Fibroblast of mammary gland (primary cell): ENCODE results near the gene PRR12.

ENCODE experiments used
- DNase-seq: peaks from one replicate; pipeline ENCODE4 v3.0.0-alpha.2; 2010; ENCODE audit warnings: low read depth
- H3K4me3 ChIP-seq: 2 replicates; pipeline ENCODE4 v1.5.1; 2011; ENCODE audit warnings: low read depth, mild to moderate bottlenecking, low read length, moderate library complexity; ENCODE audit not compliant: control insufficient read depth
- CTCF ChIP-seq: conservative IDR thresholded peaks from 2 replicates; pipeline ENCODE4 v1.5.1; 2011; ENCODE audit warnings: low read depth, low read length, inconsistent platforms; ENCODE audit not compliant: control insufficient read depth, insufficient read depth

PRR12 gene

GRCh38 chr19:49590971-49591730, at the start of gene PRR12:
Gene PRR12 (plus strand): TSS chr19:49591182. CDS start chr19:49591655, 473 bp downstream.
- H3K4me3 ChIP-seq: peak within 1 kb of the TSS; percentile 79
- DNase-seq: peak; percentile 65

GRCh38 chr19:49541914-49542313, 49.1 kb upstream of the PRR12 start:
- no peak for DNase-seq
- no peak for TF ChIP-seq CTCF
- no peak overlapping the region for H3K4me3 ChIP-seq

More at GRCh38 chr19:49590971-49591730, at the start of gene PRR12:
- TF ChIP-seq CTCF: no peak

- no peak for TF ChIP-seq CTCF
- DNase-seq: no peak
Measured at GRCh38 chr19:49542446-49542845, 48.5 kb upstream of the PRR12 start.

GRCh38 chr19:49543032-49543431, 48.0 kb upstream of the PRR12 start:
- TF ChIP-seq CTCF: no peak
- no peak for DNase-seq
- H3K4me3 ChIP-seq: no peak overlapping the region

More at GRCh38 chr19:49542446-49542845, 48.5 kb upstream of the PRR12 start:
- no peak overlapping the region for H3K4me3 ChIP-seq

GRCh38 chr19:49544154-49544553, 46.8 kb upstream of the PRR12 start:
- no peak for TF ChIP-seq CTCF
- H3K4me3 ChIP-seq: no peak overlapping the region
- DNase-seq: no peak

- peak; percentile 93 for DNase-seq
Measured at GRCh38 chr19:49546825-49547565, 44.0 kb upstream of the PRR12 start.

More at GRCh38 chr19:49546825-49547565, 44.0 kb upstream of the PRR12 start:
- peak; percentile 83 for TF ChIP-seq CTCF
- H3K4me3 ChIP-seq: no peak overlapping the region
